GM10266 (cell line): Measurements from ENCODE around the gene RER1.

Source experiments
- DNase-seq: peaks from one replicate; pipeline ENCODE4 v3.0.0; 2012; ENCODE audit errors: extremely low spot score
- CTCF ChIP-seq: IDR thresholded peaks from 2 replicates; pipeline ENCODE4 v1.5.1; 2012; ENCODE audit warnings: mild to moderate bottlenecking, low read depth; ENCODE audit not compliant: control insufficient read depth, insufficient read depth; ENCODE audit errors: missing control alignments

The RER1 gene

GRCh38 chr1:2363847-2364513 lies 27.7 kb upstream of the RER1 start:
- no peak for TF ChIP-seq CTCF
- DNase-seq, result no peak

GRCh38 chr1:2368053-2368744 lies 23.4 kb upstream of the RER1 start:
- DNase-seq, result no peak
- TF ChIP-seq CTCF, result no peak

- no peak for DNase-seq
- TF ChIP-seq CTCF, result no peak
Observed at GRCh38 chr1:2372551-2373490, 18.8 kb upstream of the RER1 start.

GRCh38 chr1:2373551-2374251 lies 17.9 kb upstream of the RER1 start:
- DNase-seq, result no peak
- no peak for TF ChIP-seq CTCF

- no peak for DNase-seq
- no peak for TF ChIP-seq CTCF
Observed at GRCh38 chr1:2374252-2375155, 17.1 kb upstream of the RER1 start.

- no peak for DNase-seq
- no peak for TF ChIP-seq CTCF
Observed at GRCh38 chr1:2375246-2375922, 16.3 kb upstream of the RER1 start.
